Sigmoid colon (tissue), 7 donors: ENCODE results near the gene KCNF1. TPM values are rescaled to one million over a fixed set of nuclear protein-coding genes. Genes with fewer than 3 reads are reported as not detected.

Experiments used
- DNase-seq: peaks from one replicate; pipeline ENCODE4 v3.0.0-alpha.2; 2019
- H3K27ac ChIP-seq, 4 donors: fragments of 200-600 bp; sonication (generic); one replicate each; pipeline ENCODE4 v1.5.1; 2016 to 2019; ENCODE audit warnings: mild to moderate bottlenecking in 1 of 4
- H3K27me3 ChIP-seq, 3 donors: fragments of 200-600 bp; sonication (generic); one replicate each; pipeline ENCODE4 v1.5.1; 2019; ENCODE audit warnings: mild to moderate bottlenecking in 1 of 3
- H3K36me3 ChIP-seq, 4 donors: fragments of 200-600 bp; sonication (generic); one replicate each; pipeline ENCODE4 v1.5.1; 2016 to 2019
- H3K4me1 ChIP-seq, 4 donors: fragments of 200-600 bp; sonication (generic); one replicate each; pipeline ENCODE4 v1.5.1; 2017 to 2019
- H3K4me3 ChIP-seq, 4 donors: fragments of 200-600 bp; sonication (generic); one replicate each; pipeline ENCODE4 v1.5.1; 2017 to 2019; ENCODE audit warnings: mild to moderate bottlenecking in 2 of 4, moderate library complexity in 1 of 4
- H3K9me3 ChIP-seq, 4 donors: fragments of 200-600 bp in 3 of 4; sonication (generic) in 3 of 4; one replicate each; pipeline versions ENCODE4 v1.5.1 to v1.6.1; 2013 to 2019
- CTCF ChIP-seq, 4 experiments: fragments of 450-650 bp in 3 of 4; fragments of 200-600 bp in 1 of 4; IDR thresholded peaks; one replicate each; pipeline ENCODE4 v1.5.1; 2016 to 2019; ENCODE audit warnings: antibody characterized with exemption in 4 of 4, mild to moderate bottlenecking in 3 of 4, moderate library complexity in 2 of 4
- EP300 ChIP-seq, 4 donors: sonication (generic); formaldehyde crosslinking; IDR thresholded peaks; one replicate each; pipeline ENCODE4 v1.6.1; 2017; ENCODE audit warnings: antibody characterized with exemption in 4 of 4
- POLR2A ChIP-seq, 2 donors: fragments of 450-650 bp; IDR thresholded peaks; one replicate each; pipeline ENCODE4 v1.6.1; 2016; ENCODE audit warnings: antibody characterized with exemption in 2 of 2, mild to moderate bottlenecking in 2 of 2, moderate library complexity in 2 of 2
- POLR2AphosphoS5 ChIP-seq, 4 donors: sonication (generic); formaldehyde crosslinking; IDR thresholded peaks; one replicate each; pipeline ENCODE4 v1.6.1; 2017; ENCODE audit warnings: antibody characterized with exemption in 4 of 4
- WGBS, 2 donors: extraction: QIAGEN DNeasy Blood & Tissue Kit; methylation state at CpG; one replicate each; pipeline ENCODE4 v1.1.7; 2013; 5-methylcytosine and 5-hydroxymethylcytosine counted together
- intact Hi-C: fragments of 100-400 bp; cut with DNase I; formaldehyde crosslinking; loops from one replicate; pipeline ENCODE4 v1.15.1; 2023
- polyA plus RNA-seq, 3 donors: library from polyadenylated mRNA; stranded (reverse); fragments of 200-250 nt; gene quantifications; one replicate each; pipeline ENCODE4 v1.2.3, GENCODE V29; 2013
- total RNA-seq, 4 donors: library from RNA; depleted of rRNA; stranded (reverse); fragments of >200 nt; gene quantifications; one replicate each; pipeline ENCODE4 v1.1.0, GENCODE V29; 2016
- donor health status: healthy with polysubstance abuse.
- donor health status: Bipolar disorder and iron deficiency.
- donor health status: healthy.

Gene KCNF1
- total and polyA plus RNA-seq, 7 donors: 0.16 to 1.4 (median 0.94) TPM; not detected in 1

- H3K36me3 ChIP-seq: no peaks in the 10 kb centered on the region
- intact Hi-C loops: no loop called here
- H3K4me1 ChIP-seq: no peaks in the 10 kb centered on the region
- H3K4me3 ChIP-seq: no peak overlapping the region
- 16 to 55% methylated on average over 10 of the region's 10 CpGs for WGBS, 2 donors
- no peaks in the 10 kb centered on the region for H3K27me3 ChIP-seq
- H3K9me3 ChIP-seq: no peaks in the 10 kb centered on the region
- DNase-seq: no peak
- H3K27ac ChIP-seq: no peak overlapping the region
- TF ChIP-seq POLR2A (IDR thresholded peaks at IDR 0.05) (no peak), CTCF (IDR thresholded peaks at IDR 0.05) (no peak), EP300 (IDR thresholded peaks at IDR 0.05) (no peak), POLR2AphosphoS5 (IDR thresholded peaks at IDR 0.05) (no peak)
Measured at GRCh38 chr2:10883801-10884478, 27.8 kb upstream of the KCNF1 start.

GRCh38 chr2:10884574-10884975, 27.2 kb upstream of the KCNF1 start:
- no peak overlapping the region for H3K4me3 ChIP-seq
- intact Hi-C loops: no loop called here
- WGBS, 2 donors: 49 to 50% methylated on average over 5 of the region's 5 CpGs
- no peaks in the 10 kb centered on the region for H3K4me1 ChIP-seq
- H3K27ac ChIP-seq: no peak overlapping the region
- H3K9me3 ChIP-seq: no peaks in the 10 kb centered on the region
- no peaks in the 10 kb centered on the region for H3K36me3 ChIP-seq
- DNase-seq: no peak
- TF ChIP-seq CTCF (IDR thresholded peaks at IDR 0.05): no peak
- TF ChIP-seq POLR2A (IDR thresholded peaks at IDR 0.05): no peak
- TF ChIP-seq POLR2AphosphoS5 (IDR thresholded peaks at IDR 0.05): no peak
- TF ChIP-seq EP300 (IDR thresholded peaks at IDR 0.05): no peak
- H3K27me3 ChIP-seq: no peaks in the 10 kb centered on the region

GRCh38 chr2:10885094-10885860, 26.5 kb upstream of the KCNF1 start:
- H3K9me3 ChIP-seq: no peaks in the 10 kb centered on the region
- H3K36me3 ChIP-seq: no peaks in the 10 kb centered on the region
- intact Hi-C loops: no loop called here
- H3K4me1 ChIP-seq: no peaks in the 10 kb centered on the region
- no peak for DNase-seq
- H3K27ac ChIP-seq: no peak overlapping the region
- 43 to 76% methylated on average over 6 of the region's 6 CpGs for WGBS, 2 donors
- H3K4me3 ChIP-seq: no peak overlapping the region
- no peak for TF ChIP-seq POLR2AphosphoS5 (IDR thresholded peaks at IDR 0.05)
- no peak for TF ChIP-seq EP300 (IDR thresholded peaks at IDR 0.05)
- TF ChIP-seq CTCF (IDR thresholded peaks at IDR 0.05): no peak
- TF ChIP-seq POLR2A (IDR thresholded peaks at IDR 0.05): no peak
- H3K27me3 ChIP-seq: no peaks in the 10 kb centered on the region

GRCh38 chr2:10887476-10887875, 24.3 kb upstream of the KCNF1 start:
- intact Hi-C loops: no loop called here
- no peak overlapping the region for H3K27ac ChIP-seq
- TF ChIP-seq POLR2A (IDR thresholded peaks at IDR 0.05) (no peak), CTCF (IDR thresholded peaks at IDR 0.05) (no peak), POLR2AphosphoS5 (IDR thresholded peaks at IDR 0.05) (no peak), EP300 (IDR thresholded peaks at IDR 0.05) (no peak)
- no peaks in the 10 kb centered on the region for H3K36me3 ChIP-seq
- H3K4me1 ChIP-seq: no peaks in the 10 kb centered on the region
- DNase-seq: no peak
- H3K27me3 ChIP-seq: no peaks in the 10 kb centered on the region
- WGBS, 2 donors: 75 to 93% methylated on average over 3 of the region's 3 CpGs
- H3K9me3 ChIP-seq: no peaks in the 10 kb centered on the region
- H3K4me3 ChIP-seq: no peak overlapping the region
